Prostate gland (tissue), 2 donors: Measurements from ENCODE around the gene SLC27A2. TPM values are rescaled to one million over a fixed set of nuclear protein-coding genes. Genes with fewer than 3 reads are reported as not detected.
"Not testable (repeated sequence)": the region's sequence is repeated elsewhere in the genome, so short reads cannot be mapped to it uniquely, and the experiment has no call there.

Experiments
- DNase-seq: peaks from one replicate; pipeline ENCODE4 v3.0.0-alpha.2; 2019; ENCODE audit warnings: low spot score
- H3K27ac ChIP-seq, 2 donors: fragments of 200-600 bp; sonication (generic); 2 replicates each; pipeline ENCODE4 v1.5.1; 2017 to 2019
- H3K27me3 ChIP-seq: fragments of 200-600 bp; sonication (generic); replicated peaks from 2 replicates; pipeline ENCODE4 v1.5.1; 2019; ENCODE audit not compliant: insufficient read depth
- H3K36me3 ChIP-seq, 2 donors: fragments of 200-600 bp; sonication (generic); 1 replicate in 1 of 2; 2 replicates in 1 of 2; pipeline versions ENCODE4 v1.5.1 to v1.8.1; 2017 to 2019
- H3K4me1 ChIP-seq: fragments of 200-600 bp; sonication (generic); replicated peaks from 2 replicates; pipeline ENCODE4 v1.5.1; 2019
- H3K4me3 ChIP-seq, 2 donors: fragments of 200-600 bp; sonication (generic); 2 replicates each; pipeline ENCODE4 v1.5.1; 2017 to 2019
- H3K9me3 ChIP-seq: fragments of 200-600 bp; sonication (generic); 2 replicates; pipeline ENCODE4 v1.5.1; 2017
- POLR2A ChIP-seq: fragments of 450-650 bp; IDR thresholded peaks from one replicate; pipeline ENCODE4 v1.6.1; 2016; ENCODE audit warnings: antibody characterized with exemption, mild to moderate bottlenecking
- POLR2AphosphoS5 ChIP-seq: sonication (generic); formaldehyde crosslinking; IDR thresholded peaks from one replicate; pipeline ENCODE4 v1.6.1; 2017; ENCODE audit warnings: antibody characterized with exemption
- WGBS: methylation state at CpG from one replicate; pipeline ENCODE4 v1.1.5; 2018; 5-methylcytosine and 5-hydroxymethylcytosine counted together
- intact Hi-C: fragments of 100-400 bp; cut with DNase I; formaldehyde crosslinking; loops from one replicate; pipeline ENCODE4 v1.14.2; 2022
- total RNA-seq, 2 donors: library from RNA; depleted of rRNA; stranded (reverse); fragments of >200 nt; gene quantifications; one replicate each; pipeline ENCODE4 v1.1.0, GENCODE V29; 2016
- TF ChIP-seq, protein P1 (sequence below), 4 experiments: fragments of 200-600 bp in 2 of 4; fragments of 450-650 bp in 2 of 4; sonication (generic) in 2 of 4; IDR thresholded peaks; 1 replicate in 3 of 4; 2 replicates in 1 of 4; pipeline ENCODE4 v1.5.1; 2016 to 2019; ENCODE audit warnings: antibody characterized with exemption in 4 of 4, mild to moderate bottlenecking in 2 of 4, moderate library complexity in 2 of 4

SLC27A2 gene
- 10 to 100 TPM in 1 of 2 donors, 1 to 10 TPM in 1; 4.7 to 22.0 TPM for total RNA-seq

GRCh38 chr15:50181969-50182218 is at the start of gene SLC27A2:
Gene SLC27A2, plus strand, starts transcription at chr15:50182196. Its CDS starts 232 bp downstream, at chr15:50182428.
- TF ChIP-seq, protein P1, sequence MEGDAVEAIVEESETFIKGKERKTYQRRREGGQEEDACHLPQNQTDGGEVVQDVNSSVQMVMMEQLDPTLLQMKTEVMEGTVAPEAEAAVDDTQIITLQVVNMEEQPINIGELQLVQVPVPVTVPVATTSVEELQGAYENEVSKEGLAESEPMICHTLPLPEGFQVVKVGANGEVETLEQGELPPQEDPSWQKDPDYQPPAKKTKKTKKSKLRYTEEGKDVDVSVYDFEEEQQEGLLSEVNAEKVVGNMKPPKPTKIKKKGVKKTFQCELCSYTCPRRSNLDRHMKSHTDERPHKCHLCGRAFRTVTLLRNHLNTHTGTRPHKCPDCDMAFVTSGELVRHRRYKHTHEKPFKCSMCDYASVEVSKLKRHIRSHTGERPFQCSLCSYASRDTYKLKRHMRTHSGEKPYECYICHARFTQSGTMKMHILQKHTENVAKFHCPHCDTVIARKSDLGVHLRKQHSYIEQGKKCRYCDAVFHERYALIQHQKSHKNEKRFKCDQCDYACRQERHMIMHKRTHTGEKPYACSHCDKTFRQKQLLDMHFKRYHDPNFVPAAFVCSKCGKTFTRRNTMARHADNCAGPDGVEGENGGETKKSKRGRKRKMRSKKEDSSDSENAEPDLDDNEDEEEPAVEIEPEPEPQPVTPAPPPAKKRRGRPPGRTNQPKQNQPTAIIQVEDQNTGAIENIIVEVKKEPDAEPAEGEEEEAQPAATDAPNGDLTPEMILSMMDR (IDR thresholded peaks at IDR 0.05): peak in 3 of 4 experiments; percentile 39 to 43 (median 42)
- TF ChIP-seq POLR2AphosphoS5: no peak
- TF ChIP-seq POLR2A: no peak
- DNase-seq: no peak
- Histone ChIP-seq H3K9me3 (no peaks in the 10 kb centered on the region), H3K27me3 (no peaks in the 10 kb centered on the region), H3K36me3 (no peaks in the 10 kb centered on the region), H3K4me3 (peak within 1 kb of the TSS; percentile 43 to 51), H3K4me1 (no peaks in the 10 kb centered on the region), H3K27ac (peak within 1 kb of the TSS in 1 of 2 donors; percentile 13)
- intact Hi-C loops: no loop called here
- 2% methylated on average over 17 of the region's 17 CpGs for WGBS

DNA sequence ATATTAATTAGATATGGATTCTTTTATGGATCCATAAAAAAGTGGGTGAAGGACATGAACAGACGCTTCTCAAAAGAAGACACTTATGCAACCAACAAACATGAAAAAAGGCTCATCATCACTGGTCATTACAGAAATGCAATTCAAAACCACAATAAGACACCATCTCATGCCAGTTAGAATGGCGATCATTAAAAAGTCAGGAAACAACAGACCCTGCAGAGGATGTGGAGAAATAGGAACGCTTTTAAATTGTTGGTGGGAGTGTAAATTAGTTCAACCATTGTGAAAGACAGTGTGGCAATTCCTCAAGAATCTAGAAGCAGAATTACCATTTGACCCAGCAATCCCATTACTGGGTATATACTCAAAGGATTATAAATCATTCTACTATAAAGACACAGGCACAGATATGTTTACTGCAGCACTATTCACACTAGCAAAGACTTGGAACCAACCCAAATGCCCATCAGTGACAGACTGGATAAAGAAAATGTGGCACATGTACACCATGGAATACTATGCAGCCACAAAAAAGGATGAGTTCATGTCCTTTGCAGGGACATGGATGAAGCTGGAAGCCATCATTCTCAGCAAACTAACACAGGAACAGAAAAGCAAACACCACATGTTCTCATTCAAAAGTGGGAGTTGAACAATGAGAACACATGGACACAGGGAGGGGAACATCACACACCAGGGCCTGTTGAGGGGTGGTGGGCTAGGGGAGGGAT is 49.6 kb upstream of the SLC27A2 start:
- H3K9me3 ChIP-seq, H3K4me1 ChIP-seq, H3K4me3 ChIP-seq, H3K36me3 ChIP-seq, DNase-seq, H3K27me3 ChIP-seq, H3K27ac ChIP-seq, intact Hi-C loops: not testable (repeated sequence)
- WGBS: 80% methylated on average over 3 of the region's 3 CpGs

DNA sequence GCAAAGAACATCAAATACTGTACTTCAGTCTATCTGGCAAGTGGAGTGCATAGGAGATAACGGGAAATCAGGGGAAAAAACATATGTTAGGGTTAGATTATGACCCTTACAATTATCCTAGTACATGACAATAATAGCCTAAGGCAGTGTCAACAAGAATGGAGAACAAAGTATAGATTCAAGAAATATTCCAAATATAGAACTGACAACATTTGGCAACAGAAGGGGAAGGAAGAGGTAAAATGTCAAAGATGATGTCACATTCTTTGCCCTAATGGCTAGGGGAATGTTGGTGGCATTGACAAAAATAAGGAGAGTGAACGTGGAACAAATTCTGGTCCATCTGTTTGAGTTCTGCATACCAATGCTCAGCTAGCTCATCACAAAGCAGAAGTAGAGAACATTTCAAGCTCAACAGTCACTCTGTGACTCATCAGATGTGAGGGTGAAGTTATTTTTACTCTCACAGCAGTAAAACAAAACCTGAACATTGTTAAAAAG is 47.4 kb upstream of the SLC27A2 start:
- 34% methylated on average over 2 of the region's 2 CpGs for WGBS
- intact Hi-C loops: no loop called here
- no peak overlapping the region for H3K27ac ChIP-seq

DNA sequence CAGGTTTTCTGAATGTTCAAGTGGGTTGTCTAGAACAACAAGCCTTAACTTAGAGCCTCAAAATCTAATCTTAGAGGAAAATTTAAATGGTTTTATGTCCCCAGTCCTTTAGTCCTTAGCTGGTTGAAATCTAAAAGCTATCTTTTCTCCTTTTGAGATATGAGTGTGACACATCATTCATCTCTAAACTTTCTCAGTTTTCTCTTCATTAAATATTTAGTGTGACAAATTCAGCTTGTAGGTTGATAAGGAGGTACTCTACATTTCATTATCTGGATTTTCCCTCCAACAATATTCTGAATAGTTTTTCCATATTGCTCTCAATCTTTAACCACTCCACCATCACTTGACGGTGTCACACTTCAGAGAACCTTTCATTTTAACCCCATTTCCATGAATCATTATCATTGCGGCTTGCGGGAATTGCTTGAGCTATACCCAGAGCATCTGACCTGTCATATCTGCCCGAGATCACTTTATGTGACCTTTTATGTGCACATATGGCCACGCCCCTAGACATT is 46.9 kb upstream of the SLC27A2 start:
- H3K4me3 ChIP-seq: no peak overlapping the region
- no peaks in the 10 kb centered on the region for H3K36me3 ChIP-seq
- no peak overlapping the region for H3K27ac ChIP-seq
- TF ChIP-seq, protein P1 (IDR thresholded peaks at IDR 0.05): no peak
- TF ChIP-seq POLR2A: no peak
- TF ChIP-seq POLR2AphosphoS5: no peak
- H3K27me3 ChIP-seq: no peaks in the 10 kb centered on the region
- 75% methylated on average over 5 of the region's 5 CpGs for WGBS
- intact Hi-C loops: no loop called here
- no peaks in the 10 kb centered on the region for H3K4me1 ChIP-seq
- H3K9me3 ChIP-seq: no peaks in the 10 kb centered on the region
- no peak for DNase-seq

More for the DNA sequence above, 47.4 kb upstream of the SLC27A2 start:
- no peak overlapping the region for H3K4me3 ChIP-seq
- H3K9me3 ChIP-seq: no peaks in the 10 kb centered on the region
- DNase-seq: no peak
- H3K36me3 ChIP-seq: no peaks in the 10 kb centered on the region
- H3K4me1 ChIP-seq: no peaks in the 10 kb centered on the region
- no peaks in the 10 kb centered on the region for H3K27me3 ChIP-seq
- TF ChIP-seq, protein P1 (IDR thresholded peaks at IDR 0.05): no peak
- TF ChIP-seq POLR2AphosphoS5 (no peak), POLR2A (no peak)

DNA sequence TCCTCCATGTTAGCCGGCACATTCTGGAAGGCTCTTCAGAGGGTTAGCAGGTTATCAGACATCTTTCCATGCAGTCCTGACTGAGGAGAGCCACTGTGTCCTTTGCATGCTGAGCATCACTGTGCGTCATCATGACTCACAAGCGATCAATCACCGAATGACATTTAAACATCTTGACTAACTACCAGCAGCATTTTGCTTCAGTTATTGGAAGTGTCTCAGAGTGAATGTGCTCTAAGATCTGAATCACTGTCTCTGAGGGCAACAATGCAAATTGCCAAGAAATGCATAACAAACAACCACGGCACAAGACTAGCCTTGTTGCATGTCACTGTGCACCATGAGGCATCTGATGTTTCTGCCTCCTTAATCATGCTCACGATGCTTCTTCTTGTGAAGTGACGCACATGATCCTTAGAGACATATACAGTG is 44.6 kb upstream of the SLC27A2 start:
- H3K36me3 ChIP-seq: no peaks in the 10 kb centered on the region
- H3K4me1 ChIP-seq: no peaks in the 10 kb centered on the region
- no peaks in the 10 kb centered on the region for H3K9me3 ChIP-seq
- H3K4me3 ChIP-seq: no peak overlapping the region
- no peak for DNase-seq
- intact Hi-C loops: no loop called here
- TF ChIP-seq, protein P1 (IDR thresholded peaks at IDR 0.05): no peak
- TF ChIP-seq POLR2A (no peak), POLR2AphosphoS5 (no peak)
- WGBS: 93% methylated on average over 7 of the region's 7 CpGs
- H3K27ac ChIP-seq: no peak overlapping the region
- no peaks in the 10 kb centered on the region for H3K27me3 ChIP-seq
